HG03280 (cell line): ENCODE results near the gene MS4A7.

Experiments used
- ATAC-seq: cut with Tn5 transposase; IDR thresholded peaks from one replicate; pipeline ENCODE4 v1.9.1; 2021; ENCODE audit warnings: mild to moderate bottlenecking, moderate library complexity; ENCODE audit not compliant: unreplicated experiment

The MS4A7 gene

DNA sequence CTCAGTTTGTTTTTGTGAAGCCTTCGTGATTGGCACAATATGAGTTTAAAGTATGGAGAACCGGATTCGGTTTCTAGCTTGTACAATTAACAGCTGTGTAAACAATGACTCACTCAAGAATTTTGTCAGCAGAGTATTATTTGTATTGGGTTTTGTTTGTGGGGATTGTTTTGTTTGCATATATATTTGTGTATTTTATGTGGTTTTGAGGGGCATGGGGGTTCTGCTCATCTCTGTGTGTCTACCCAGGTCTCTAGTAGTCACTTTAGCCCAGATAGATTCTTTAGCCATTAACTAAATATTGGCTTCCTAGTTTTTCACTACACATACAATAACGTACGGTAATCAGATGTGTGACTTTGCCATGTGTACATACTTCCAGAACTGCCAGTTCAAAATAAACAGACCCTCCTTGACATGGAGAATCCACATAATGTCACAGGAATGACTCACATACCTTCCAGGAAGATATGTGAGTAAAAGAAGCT lies 7.5 kb upstream of the MS4A7 start:
- ATAC-seq: no peak

- ATAC-seq: no peak
Measured at GRCh38 chr11:60371386-60371785, 6.9 kb upstream of the MS4A7 start.

DNA sequence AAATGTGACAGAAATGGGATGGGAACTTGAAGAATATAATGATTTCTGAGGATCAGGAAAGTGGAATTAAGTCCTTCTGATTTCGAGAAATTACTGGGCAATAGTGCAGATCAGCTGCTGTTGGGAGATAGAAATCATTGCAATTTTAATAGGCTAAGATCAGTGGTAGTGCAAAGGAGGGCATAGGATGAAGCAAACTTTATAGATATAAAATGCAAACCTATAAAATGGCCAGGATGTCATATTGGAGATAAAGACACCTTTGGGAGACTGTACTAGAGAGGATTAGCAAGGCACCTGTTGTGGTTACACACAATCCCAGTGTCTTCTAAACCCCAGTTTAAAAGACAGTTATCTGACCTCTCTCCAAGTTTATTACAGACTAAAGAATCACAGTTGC lies 6.5 kb upstream of the MS4A7 start:
- no peak for ATAC-seq

- no peak for ATAC-seq
Measured at GRCh38 chr11:60372767-60373166, 5.6 kb upstream of the MS4A7 start.

GRCh38 chr11:60375316-60375715 lies 3.0 kb upstream of the MS4A7 start:
- no peak for ATAC-seq

DNA sequence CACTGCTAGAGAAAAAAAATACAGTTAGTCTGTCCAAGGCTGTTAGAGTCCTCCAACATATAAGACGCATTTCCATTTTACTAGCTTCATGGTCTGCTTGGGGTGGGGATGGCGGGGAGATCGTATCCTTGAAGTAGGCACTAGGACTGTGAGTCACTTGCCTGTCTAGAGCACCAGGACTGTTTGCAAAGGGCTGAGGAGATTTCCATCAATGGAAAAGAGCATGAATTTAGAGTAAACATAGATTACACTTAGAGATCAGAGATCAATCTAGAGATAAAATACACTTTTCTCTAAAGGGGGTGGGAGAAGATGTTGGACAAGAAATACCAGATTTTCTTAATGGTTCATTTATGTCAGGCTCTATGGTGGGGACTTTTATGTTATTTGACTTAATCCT lies 1.7 kb upstream of the MS4A7 start:
- no peak for ATAC-seq

- ATAC-seq: peak; percentile 45
Measured at GRCh38 chr11:60377401-60378136, 763 bp upstream of the MS4A7 start.

GRCh38 chr11:60389279-60389910 lies 11.1 kb downstream of the MS4A7 start:
- peak; percentile 88 for ATAC-seq

DNA sequence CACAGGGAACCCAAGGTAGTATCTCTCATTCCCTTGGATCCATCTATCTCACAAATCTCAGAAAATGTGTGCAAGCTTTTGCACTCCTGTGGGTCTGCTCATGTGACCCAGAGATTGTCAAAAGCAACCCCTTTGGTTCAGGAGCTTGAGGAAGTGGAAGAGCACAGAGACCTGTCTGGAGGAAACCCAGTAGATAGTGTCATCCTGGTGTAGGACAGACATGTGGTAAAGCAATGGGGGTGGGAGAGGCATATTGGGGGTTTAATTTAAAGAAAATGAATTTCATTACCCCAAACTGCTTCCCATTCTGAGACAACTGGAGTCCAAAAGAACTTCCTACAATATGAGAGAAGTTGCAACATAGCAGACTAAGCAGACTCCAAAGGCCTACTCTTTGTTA lies 12.1 kb downstream of the MS4A7 start:
- ATAC-seq: no peak

- no peak for ATAC-seq
Measured at GRCh38 chr11:60392361-60392760, 14.0 kb downstream of the MS4A7 start.

DNA sequence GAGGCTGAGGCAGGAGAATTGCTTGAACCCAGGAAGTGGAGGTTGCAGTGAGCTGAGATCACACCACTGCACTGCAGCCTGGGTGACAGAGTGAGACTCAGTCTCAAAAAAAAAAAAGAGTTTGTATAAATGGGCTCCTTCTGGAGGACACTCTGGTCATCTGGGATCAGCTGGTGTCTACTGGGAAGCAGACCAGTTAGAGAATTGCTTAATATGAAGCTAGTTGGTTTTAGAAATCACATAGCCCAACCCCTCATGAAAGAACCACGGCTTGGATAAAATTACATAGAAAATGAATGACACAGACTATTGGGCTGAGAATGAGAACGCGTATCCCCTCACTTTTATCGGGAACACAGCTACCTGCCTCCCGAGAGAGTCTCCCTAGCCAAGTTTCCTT lies 14.7 kb downstream of the MS4A7 start:
- no peak for ATAC-seq

GRCh38 chr11:60394666-60395380 lies 16.5 kb downstream of the MS4A7 start:
- no peak for ATAC-seq

DNA sequence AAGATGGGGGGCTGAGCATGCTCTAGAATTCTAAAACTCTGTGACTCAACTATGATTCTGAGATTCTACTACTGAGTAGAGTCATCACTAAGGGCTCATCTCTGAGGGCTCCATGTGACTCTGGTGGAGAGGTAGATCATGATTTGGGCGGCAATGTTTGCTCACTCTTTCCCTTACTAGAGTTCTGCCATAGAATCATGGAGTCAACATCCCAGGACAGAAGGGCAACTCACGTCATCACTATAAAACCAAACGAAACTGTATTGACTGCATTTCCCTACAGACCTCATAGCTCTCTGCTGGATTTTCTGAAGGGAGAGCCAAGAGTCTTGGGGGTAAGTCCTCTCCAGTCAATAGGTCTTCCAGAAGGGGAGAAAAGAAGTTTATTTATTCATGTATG lies 18.1 kb downstream of the MS4A7 start, which contains the start of gene MS4A14:
Gene MS4A14, plus strand, starts transcription at position 78 of the 400 bp plus-strand sequence. Its CDS starts 120 bp downstream, at position 198.
- ATAC-seq: no peak

DNA sequence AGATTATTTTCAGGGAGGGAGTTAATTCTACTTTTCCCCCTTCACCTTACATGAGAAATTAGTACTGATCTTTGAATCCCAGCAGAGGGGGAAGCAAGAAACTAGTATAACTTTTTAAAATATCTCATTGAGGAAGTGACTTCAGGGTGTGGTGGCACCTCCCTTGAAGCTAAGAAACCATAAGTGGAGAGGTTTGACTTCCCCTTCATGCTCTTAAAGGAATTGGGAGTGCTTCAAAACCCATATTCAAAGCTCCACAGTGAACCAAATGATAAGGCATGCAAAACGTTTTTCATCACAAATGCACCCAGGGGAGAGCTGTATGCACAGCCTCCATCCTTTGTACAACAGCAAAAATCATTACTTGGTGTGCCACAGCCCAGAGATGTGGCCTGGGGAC lies 18.5 kb downstream of the MS4A7 start:
- ATAC-seq: no peak

GRCh38 chr11:60420015-60420414 lies 41.7 kb downstream of the MS4A7 start:
- ATAC-seq: no peak

DNA sequence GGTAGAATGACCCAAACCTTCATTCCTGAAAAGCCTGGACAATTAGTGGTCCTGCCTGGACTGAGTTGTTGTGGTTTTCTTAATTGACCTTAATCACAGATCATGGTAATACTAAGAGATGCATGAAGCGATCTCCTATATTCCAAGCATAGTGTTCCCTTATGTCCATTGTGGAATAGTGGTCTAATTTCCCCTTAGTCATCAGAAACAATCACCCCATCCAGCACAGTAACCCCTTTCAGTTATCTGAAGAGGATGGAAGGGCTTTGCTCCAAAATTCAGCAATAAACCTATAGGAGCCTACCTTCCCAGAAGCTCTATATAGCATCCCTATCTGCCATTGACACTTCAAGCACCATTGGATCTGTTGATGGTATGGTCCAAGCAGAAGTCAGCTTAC lies 44.3 kb downstream of the MS4A7 start:
- ATAC-seq: no peak

- ATAC-seq: no peak
Measured at GRCh38 chr11:60428517-60428916, 50.2 kb downstream of the MS4A7 start.

GRCh38 chr11:60429272-60429671 lies 50.9 kb downstream of the MS4A7 start, which contains the start of gene MS4A5:
TSS of gene MS4A5 (plus strand) at chr11:60429572. CDS start at chr11:60429675, 103 bp downstream.
- ATAC-seq: no peak

DNA sequence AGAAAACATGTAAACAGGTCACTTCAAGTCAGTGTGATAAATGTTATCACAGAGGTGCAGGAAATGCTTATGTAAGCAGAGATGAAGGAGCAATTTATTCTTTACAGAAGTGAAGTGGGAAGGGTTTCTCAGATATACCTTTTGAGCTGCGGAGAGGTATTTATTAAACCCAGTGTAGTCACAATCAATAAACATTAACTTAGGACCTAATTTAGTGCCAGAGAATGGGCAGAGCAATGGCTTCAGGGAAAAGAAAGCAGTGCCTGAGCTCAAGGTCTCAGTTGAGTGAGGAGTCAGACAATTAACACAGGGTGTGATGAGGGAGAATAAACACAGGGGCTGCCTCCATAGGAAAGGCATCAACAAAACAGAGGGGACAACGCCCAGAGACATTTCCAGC lies 52.9 kb downstream of the MS4A7 start:
- no peak for ATAC-seq

GRCh38 chr11:60433401-60433800 lies 55.1 kb downstream of the MS4A7 start:
- no peak for ATAC-seq
